HuH-7.5 (cell line): ENCODE results near the gene MAP4K2.

Source experiments
- DNase-seq: peaks from one replicate; pipeline ENCODE4 v3.0.0; 2011; ENCODE audit warnings: low spot score

MAP4K2 gene

DNA sequence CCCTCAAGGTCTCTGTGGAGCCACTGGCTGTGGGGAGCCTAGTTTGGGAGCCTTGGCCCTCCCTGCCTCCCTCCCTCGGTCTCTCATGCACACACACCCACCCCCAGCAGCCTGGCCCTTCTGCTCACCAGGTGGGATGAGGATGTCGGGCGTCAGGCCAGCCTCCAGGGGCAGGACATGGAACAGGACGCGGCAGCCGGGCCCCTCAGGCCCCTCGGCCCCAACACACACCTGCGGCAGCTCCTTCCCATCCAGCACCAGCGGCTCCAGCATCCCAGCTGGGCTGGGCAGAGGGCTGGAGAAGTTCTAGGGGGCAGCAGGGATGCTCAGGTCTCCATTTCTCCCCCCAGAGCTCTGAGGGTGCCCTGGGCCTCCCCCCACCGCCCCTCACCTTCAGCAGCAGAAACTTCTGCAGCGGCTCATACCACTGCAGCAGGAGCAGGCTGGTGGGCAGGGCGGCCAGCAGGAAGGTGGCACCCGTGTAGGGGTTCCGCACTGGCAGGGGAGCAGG lies 11.2 kb downstream of the MAP4K2 start:
- DNase-seq, result no peak

DNA sequence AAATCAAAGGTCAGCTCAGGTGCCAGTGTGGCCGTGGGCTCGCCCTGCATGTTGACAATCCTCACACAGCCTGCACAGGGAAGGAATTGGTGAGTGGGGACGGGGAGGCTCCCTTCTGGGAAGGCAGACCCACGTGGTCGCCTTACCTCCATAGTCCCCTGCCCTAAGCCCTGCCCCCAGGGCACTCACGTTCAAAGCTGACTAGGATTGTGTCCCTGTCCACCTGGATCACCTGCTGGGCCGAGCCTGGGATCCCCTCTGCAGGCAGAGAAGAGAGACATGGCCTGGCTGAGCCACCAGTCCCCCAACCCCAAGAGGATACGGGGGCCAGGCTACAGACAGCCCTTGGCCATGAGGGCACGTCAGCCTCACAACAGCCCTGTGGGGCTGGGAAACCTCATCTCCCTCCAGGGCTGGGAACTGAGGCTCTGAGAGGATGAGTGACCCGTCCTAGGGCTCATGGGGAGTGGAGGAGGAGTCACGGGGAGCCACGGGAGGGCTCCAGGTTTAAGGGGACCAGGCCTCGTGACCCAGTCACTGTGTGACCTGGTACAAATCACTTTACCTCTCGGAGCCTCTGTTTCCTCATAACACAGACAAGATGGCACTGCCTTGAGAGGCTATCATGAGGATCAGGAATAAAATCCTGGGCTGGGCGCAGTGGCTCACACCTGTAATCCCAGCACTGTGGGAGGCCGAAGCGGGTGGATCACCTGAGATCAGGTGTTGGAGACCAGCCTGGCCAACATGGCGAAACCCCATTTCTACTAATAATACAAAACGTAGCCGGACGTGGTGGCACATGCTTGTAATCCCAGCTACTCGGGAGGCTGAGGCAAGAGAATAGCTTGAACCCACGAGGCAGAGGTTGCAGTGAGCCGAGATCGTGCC lies 12.6 kb downstream of the MAP4K2 start:
- no peak for DNase-seq

DNA sequence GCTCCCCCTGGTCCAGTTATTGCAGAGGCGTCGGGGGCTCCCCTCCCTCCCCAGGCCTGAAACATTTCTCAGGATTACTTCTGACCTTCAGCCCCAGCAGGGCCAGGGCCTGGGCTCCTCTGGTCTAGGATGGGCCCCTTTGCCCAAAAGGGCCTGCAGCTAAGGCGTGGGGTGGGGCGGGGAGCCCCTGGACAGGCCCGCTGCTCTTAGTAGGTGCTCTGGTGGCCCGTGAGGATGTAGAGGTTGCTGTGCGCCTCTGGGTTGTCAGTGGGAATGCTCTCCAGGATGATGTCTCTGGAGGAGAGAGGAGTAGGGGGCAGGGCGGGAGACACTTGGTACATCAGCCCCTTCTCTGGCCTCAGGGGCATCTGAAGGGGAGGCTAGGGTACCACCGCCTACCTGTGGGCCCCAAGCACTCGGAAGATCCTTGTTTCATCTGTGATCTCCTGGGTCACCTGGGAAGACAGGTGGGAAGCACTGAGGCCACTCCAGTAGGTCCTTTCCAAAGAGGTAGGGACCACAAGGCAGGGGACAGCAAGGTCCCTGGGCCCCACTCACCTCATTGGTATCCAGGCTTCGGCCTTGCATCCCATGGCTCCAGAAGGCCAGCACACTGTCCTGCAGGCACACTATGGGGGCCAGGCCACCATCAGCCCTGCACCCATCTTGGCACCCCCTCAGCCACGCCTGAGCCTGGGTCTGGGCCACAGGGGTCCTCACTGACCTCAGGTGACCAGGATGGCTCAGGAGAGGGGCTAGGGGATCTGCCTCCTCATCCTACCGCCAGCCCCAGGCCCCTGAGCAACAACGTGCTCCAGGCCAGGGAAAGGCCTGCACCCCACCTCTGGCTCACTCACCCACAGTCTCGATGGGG lies 13.4 kb downstream of the MAP4K2 start:
- no peak for DNase-seq

DNA sequence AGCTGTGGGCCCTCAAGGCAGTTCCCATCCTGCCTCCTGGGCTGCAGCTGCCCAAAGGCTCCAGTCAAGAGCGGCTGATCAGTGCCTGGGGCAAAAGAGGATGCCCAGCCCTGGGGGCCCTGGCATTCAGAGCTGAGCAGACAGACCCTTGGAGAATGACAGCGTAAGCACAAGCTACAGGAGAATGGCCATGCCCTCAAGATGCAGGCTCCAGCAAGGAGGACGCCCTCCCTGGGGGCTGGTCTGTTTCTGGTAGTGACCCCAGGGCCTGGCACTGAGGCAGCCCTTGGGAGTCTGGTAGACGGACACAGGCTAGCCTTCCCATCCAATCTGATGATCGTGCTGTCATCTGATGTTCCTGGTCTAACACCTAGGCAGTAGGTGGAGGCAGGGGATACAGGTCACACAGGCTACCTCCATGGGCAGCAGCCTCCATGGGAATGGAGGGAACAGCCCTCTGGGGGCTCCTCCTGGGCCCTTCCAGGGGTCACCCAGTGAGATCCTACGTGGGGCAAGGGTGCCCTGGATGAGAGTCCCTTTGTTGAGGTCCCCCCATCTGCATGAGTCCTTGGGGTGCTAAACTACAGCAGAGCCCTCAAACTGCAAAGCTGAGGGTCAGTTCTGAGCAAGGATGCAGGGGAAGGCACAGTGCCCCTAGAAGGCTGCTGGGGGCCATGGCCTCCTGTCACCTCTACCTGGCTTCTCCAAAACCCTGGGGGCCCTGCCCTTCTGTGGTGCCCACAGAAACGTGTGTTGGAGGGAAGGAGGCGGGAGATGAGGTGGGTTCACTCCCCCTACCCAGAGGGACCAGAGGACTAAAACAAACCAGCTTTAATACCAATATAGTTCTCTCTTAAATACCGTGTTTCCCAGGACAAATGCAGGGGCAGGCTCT lies 14.4 kb downstream of the MAP4K2 start:
- no peak for DNase-seq

DNA sequence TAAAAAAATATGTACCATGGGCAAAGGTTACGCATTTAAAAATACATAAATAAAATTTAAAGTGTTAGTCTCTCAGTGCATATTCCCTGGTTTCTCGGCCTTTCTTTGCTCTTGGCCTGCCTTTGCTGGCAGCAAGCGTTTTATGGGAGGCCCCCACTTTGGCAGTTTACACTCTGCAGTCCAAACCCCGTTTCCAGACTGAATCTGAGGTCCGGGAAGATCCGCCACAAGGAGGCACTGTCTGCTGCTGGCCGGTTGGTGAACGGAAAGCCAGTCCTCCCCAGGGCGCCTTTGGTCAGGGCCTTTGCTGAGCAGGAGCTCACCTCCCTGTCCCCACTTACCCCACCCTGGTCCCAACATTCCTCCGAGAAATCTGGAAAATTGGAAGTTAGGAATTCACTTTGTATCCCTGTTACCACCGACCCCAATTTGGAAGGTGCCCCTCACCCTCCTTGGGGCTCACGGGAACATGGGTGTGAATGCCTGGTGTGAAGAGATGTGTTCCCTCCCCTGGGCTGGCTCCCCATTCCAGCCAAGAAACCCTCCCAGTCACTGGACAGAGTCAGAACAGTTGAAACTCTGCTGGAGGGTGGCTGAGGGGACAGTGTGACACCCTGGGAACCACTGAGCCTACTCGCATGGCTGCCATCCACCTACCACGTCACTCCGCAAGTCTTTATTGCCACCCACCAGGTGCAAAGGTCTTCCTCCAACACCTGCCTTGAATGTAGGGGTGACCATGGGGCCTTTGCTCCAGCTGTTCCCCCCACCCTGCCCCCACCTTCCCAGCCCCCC lies 15.3 kb downstream of the MAP4K2 start:
- DNase-seq, result peak; percentile 85

DNA sequence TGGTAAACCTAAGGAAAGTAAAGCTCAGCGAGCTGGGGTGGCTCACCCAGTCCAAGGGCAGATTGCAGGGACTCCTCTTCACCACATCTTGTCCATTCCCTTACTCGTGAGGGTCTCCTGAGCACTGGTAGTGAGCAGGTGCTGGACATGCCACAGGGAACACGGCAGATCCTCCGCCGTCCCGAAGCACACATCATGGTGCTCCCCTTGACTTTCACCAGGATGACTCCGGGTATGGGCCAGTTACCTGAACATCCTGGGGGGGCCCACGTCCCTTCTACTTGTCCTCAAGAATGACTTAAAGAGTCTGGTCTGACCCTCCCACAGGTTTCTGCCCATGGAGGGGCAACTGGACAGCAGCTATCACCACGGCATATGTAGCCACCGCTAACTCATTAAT lies 16.7 kb downstream of the MAP4K2 start:
- no peak for DNase-seq

DNA sequence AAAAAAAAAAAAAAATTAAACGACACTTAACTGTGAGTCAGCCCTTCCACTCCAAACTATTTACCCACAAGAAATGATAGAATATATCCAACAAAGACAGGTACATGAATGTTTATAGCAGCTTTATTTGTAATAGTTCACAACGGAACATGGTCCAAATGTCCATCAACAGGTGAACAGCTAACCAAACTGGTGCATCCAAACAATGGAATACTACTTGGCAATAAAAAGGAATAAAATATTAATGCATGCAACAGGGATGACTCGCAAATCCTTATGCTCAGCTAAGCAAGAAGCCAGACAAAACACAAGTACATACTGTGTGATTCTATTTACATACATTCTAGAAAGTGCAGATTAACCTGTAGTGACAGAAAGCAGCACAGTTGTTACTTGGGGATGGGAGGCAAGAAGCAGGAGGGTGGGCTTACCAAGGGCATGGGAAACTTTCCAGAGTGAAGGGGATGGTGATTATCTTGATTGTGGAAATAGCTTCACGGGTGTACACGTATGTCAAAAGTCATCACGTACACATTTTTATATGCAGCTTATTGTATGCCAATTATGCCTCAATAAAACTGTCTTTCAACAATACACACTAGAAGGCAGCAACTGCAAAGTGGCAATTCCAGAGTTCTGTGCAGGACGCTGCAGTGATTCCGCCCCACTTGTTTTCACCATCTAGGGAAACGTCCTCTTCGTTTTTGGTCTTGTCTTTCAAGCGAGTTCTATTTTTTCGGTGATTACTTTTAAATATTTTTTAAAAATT lies 18.0 kb downstream of the MAP4K2 start:
- no peak for DNase-seq

DNA sequence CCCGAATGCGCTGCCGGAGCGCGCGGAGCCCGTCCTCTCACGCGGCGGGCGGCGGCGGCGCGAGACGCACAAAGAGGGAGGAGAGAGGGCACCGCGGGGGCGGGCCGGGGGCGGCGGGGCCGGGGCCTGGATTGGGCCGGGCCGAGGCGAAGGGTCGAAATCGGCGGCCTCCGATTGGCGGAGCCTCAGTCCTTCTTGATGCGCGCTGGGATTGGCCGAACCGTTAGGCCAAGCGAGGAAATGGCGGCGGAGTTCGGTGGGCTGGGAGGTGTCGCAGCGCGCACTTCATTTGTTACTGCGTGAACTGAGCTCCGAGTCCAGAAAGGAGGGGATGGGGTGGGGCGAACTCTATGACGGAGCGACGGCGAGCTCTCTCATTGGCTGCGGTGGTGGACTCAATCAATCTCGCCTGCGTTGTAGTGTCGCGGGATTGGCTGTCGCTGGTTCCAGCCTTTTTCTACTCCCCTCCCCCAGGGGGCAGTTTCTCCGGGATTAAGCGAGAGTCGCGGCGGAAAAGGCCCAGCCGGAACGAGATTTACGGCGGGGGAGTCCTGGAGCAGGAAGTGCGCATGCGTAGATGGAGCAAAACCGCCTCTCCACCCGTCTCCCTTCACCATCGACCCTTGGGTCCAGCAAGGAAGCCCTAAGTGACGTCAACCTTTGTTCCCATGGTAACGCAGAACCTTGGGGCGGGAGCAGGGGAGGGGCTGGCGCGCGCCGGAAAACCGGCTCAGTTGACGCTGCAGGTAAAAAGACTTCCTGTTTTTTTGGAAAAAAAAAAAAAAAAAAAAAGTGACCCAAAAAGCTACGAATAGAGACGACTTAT lies 24.3 kb downstream of the MAP4K2 start, which contains the start of gene SF1:
TSS of gene SF1 (minus strand) at position 70 of the 826 bp plus-strand sequence. CDS start 150 bp downstream, outside the sequence.
- DNase-seq, result peak; percentile 94

DNA sequence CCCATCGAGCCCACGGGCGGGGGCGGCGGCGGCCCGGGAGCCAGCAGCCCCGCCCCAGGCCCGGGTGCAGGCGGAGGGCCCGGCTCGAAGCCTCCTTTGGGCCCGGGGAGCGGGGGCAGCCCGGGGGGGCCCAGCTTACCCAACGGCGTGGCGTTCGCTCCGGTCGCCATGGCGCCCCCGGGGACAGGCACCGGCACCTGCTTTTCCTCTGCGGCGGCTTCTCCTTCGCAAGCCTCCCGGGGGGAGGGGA lies 24.9 kb downstream of the MAP4K2 start:
- no peak for DNase-seq

DNA sequence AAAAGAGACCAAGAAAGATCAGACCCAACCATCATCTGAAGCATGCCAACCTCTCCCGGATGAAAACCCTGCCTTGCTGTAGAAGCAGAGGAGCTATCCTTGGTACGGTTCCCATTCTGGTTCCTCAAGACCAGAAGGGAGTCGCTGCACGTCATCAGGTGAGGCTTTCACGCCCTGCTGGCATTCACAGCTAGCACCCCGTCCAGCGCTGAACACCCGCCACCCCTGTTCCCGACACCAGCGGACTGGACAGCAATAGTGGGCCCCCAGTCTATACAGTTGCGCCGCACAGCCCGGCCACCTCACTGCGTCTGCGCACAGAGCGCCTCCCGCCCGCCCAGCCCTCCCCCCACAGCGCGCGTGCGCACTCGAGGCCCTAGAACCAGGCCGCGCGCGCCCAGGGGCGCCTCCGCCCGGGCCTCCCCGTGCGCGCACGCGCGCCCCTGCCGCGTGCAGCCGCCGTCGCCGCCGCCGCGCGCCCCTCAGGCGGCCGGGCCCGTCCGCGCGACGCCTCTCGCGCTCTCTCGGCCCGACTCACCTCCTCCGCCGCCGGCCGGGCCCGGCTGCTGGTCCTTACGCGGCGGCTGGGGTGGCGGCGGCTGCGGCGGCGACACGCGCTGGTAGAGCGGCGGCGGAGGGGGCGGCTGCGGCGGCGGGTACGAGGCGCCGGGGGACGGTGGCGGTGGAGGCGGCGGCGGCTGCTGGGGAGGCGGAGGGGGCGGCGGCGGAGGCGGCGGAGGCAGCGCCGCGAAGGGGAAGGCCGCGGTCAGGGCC lies 25.4 kb downstream of the MAP4K2 start:
- DNase-seq, result peak; percentile 89

DNA sequence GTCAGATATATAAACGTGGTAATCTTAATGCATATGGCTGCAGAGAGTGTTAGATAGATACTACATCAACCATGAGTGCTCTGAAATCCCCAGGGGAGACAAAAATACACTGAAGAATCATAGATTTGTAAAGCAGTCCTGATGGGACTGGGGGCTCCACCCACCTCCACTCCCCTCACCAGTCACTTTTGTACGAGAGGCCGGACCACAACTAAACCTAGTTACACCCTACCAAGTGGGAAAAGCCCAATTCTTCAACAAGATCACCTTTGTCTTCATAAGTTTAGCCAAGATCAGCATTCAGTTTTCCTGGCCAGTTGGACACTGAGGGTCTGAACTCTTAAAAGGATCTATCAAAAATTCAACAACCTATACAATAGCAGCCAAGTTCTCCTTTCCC lies 26.1 kb downstream of the MAP4K2 start:
- DNase-seq, result no peak

DNA sequence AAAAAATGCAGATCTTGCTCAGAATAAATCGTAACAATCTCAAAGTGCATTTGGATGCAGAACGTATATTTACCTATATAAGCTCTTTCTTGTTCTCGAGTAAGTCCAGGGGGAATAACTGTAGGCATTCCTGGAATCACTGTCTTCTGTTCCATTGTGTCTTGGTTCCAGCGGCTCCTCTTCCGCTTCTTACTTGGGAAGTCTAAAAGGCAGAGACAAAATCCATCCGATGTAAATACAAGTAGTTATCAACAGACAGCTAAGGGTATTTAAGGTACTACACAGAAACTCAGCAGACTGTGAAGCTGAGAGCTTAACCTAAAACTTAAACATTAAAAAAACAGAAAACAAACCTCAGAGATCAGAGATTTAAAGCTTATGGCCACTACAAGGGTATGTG lies 26.6 kb downstream of the MAP4K2 start:
- no peak for DNase-seq

DNA sequence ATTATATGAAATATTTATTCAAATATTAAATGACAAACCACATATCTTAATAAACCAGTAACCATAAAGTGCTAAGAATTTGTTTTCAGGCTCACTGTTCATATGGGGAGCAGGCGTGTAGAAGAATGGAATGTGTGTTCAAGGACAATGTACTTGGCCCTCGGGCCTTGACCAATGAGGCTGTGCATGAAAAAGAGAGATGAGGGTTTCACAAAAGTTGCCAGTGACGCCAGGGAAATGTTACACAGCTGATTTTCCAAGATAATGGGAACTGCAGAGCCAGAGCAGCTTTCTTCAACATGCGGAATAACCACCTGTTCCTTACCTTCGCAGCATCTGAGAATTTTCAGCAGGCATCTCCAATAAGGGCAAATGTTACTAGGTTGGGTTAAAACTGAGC lies 28.9 kb downstream of the MAP4K2 start:
- no peak for DNase-seq

DNA sequence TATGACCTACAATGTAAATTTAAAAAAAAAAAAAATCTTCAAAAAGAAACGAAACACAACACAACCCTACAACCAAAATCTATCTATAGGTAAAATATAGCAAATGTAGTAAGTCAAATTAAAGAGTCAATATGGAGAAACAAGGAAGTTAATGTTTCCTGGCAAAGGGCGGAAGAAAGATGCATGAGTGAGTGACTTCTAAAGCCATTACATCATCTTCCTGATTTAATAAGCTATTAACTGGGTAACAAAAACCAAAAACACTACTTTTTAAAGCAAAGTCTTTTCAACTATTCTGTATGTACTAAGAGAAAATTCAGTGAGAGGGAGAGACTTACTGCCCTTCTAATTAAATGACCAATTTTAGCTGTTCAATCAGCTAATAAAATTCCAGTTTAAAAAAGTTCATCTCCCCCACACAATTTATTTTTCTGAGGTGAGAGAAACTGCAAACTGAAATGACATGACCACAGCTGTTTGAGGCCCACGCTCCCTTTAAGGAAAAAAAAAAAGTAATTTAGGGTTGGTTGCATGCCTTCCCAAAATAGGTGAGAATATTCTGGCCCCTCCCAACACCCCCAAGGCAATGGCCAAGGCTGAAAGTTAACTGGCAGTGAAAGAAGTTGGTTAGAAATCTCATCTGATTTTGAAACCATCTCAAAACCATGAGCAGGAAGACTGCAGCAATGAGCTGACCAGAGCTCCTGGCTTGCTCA lies 30.6 kb downstream of the MAP4K2 start:
- no peak for DNase-seq

DNA sequence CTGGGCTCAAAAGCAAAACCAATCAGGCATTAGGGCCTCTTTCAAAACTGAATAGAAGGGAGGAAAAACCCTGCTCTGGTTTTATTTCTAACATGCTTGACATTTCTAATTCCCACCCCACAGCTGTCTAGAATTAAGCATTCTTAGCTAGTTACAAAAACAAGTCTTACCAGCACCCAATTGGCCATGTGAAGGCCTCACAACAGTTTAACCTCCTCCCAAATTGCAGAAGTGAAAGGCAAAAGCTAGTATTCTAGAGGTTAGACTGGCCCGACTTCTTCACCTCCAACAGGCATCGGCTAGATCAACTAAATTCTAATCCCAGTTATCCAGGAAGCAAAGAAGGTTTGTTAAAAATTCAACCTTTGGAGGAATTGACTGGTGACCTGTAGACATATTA lies 31.2 kb downstream of the MAP4K2 start:
- DNase-seq, result no peak

DNA sequence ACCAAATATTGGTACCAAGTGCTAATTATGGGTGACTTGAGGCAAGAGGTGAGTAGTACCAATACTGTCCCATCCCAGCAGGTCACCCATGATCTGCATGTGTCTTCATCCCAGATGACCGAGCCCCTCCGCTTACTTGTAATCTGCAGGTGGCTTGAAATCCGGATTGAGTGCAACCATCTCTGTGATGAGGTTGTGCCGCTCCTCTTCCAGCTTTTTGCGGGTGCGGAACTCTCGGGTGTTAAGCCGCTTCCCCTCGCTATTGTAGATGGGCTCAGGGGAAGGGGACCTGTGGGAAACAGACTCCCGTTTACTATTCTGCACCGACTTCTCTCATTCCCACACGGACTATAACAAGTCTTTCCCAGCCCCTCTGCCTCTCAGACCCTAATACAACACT lies 32.9 kb downstream of the MAP4K2 start:
- no peak for DNase-seq

DNA sequence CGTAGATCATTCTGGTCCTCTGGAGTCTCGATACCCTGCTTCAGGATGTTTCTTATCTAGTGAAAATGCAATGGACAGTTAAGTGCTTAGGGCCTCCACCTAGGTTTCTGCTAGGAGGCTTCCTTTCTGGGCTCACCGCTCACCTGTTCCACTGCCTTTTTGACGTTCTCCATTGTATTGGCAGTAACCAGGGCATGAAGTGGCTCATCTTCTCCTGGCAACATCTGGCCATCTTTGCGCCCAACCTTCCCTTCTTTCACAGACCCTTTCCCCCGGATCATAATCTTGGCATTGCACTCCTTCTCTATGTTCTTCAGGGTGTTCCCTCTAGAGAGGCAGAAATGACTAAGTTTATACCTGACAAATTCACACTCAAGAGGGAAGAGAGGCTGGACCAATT lies 33.7 kb downstream of the MAP4K2 start:
- DNase-seq, result no peak

DNA sequence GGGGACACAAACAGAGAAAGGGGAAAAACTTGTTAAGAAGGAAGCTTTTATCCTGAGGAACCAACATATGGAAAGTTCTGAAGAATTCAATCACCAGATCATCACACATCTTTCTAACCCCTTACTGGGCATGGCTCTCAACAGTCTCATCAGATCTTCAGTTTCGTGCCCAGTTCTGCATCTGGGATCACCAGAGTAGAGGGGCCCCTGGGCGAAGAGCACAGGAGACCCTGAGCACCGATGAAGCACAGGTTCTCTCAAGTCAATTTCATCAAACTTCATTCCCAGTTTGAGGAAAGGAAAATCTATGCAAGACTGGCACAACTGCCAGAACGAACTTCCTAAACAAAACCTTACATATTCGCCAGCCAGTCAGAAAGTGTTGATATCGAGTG lies 34.7 kb downstream of the MAP4K2 start:
- no peak for DNase-seq
